HG02938 (cell line): ENCODE data around the gene GPR87.

Source experiments
- ATAC-seq: cut with Tn5 transposase; IDR thresholded peaks from one replicate; pipeline ENCODE4 v1.9.1; 2021; ENCODE audit warnings: mild to moderate bottlenecking, moderate library complexity; ENCODE audit not compliant: unreplicated experiment

The GPR87 gene

GRCh38 chr3:151316267-151316991 lies at the start of gene GPR87:
TSS of gene GPR87 (minus strand) at chr3:151316820. CDS start at chr3:151300100, 16,720 bp downstream.
- peak; percentile 60 for ATAC-seq

- no peak for ATAC-seq
Measured at GRCh38 chr3:151362751-151363174, 46.1 kb upstream of the GPR87 start.

- no peak for ATAC-seq
Measured at GRCh38 chr3:151357463-151357850, 40.8 kb upstream of the GPR87 start.

GRCh38 chr3:151356794-151357462 lies 40.3 kb upstream of the GPR87 start:
- no peak for ATAC-seq

- peak; percentile 31 for ATAC-seq
Measured at GRCh38 chr3:151351648-151352047, 35.0 kb upstream of the GPR87 start.

GRCh38 chr3:151351219-151351618 lies 34.6 kb upstream of the GPR87 start:
- peak; percentile 86 for ATAC-seq

- no peak for ATAC-seq
Measured at GRCh38 chr3:151350656-151351055, 34.0 kb upstream of the GPR87 start.

- no peak for ATAC-seq
Measured at GRCh38 chr3:151347432-151347831, 30.8 kb upstream of the GPR87 start.

- no peak for ATAC-seq
Measured at GRCh38 chr3:151346292-151346691, 29.7 kb upstream of the GPR87 start.

GRCh38 chr3:151345859-151346258 lies 29.2 kb upstream of the GPR87 start:
- no peak for ATAC-seq

GRCh38 chr3:151331696-151332095 lies 15.1 kb upstream of the GPR87 start:
- ATAC-seq = no peak

- no peak for ATAC-seq
Measured at GRCh38 chr3:151330899-151331298, 14.3 kb upstream of the GPR87 start.

GRCh38 chr3:151330379-151330778 lies 13.8 kb upstream of the GPR87 start:
- ATAC-seq = no peak

- no peak for ATAC-seq
Measured at GRCh38 chr3:151329363-151329762, 12.7 kb upstream of the GPR87 start, which contains the start of gene P2RY13. TSS of gene P2RY13 (minus strand) at chr3:151329549. CDS start at chr3:151329528, 21 bp downstream.

- ATAC-seq = no peak
Measured at GRCh38 chr3:151328298-151328995, 11.8 kb upstream of the GPR87 start.

- ATAC-seq = no peak
Measured at GRCh38 chr3:151327571-151328198, 11.1 kb upstream of the GPR87 start.

- ATAC-seq = no peak
Measured at GRCh38 chr3:151322511-151322910, 5.9 kb upstream of the GPR87 start.

- no peak for ATAC-seq
Measured at GRCh38 chr3:151321526-151321925, 4.9 kb upstream of the GPR87 start.

GRCh38 chr3:151320131-151320530 lies 3.5 kb upstream of the GPR87 start:
- no peak for ATAC-seq

GRCh38 chr3:151319628-151320027 lies 3.0 kb upstream of the GPR87 start:
- no peak for ATAC-seq

GRCh38 chr3:151318991-151319390 lies 2.4 kb upstream of the GPR87 start:
- ATAC-seq = no peak
